Retinal pigment epithelial cell (primary cell): Measurements from ENCODE around the gene OR11H1.
"Not testable (repeated sequence)": the region's sequence is repeated elsewhere in the genome, so short reads cannot be mapped to it uniquely, and the experiment has no call there.

Source experiments
- DNase-seq: peaks from one replicate; pipeline ENCODE4 v3.0.0-alpha.2; 2010; ENCODE audit warnings: low read depth
- H3K4me3 ChIP-seq: 2 replicates; pipeline ENCODE4 v1.5.1; 2011; ENCODE audit warnings: mild to moderate bottlenecking, low read length, control low read depth, moderate library complexity

OR11H1 gene, protein sequence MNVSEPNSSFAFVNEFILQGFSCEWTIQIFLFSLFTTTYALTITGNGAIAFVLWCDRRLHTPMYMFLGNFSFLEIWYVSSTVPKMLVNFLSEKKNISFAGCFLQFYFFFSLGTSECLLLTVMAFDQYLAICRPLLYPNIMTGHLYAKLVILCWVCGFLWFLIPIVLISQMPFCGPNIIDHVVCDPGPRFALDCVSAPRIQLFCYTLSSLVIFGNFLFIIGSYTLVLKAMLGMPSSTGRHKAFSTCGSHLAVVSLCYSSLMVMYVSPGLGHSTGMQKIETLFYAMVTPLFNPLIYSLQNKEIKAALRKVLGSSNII

DNA sequence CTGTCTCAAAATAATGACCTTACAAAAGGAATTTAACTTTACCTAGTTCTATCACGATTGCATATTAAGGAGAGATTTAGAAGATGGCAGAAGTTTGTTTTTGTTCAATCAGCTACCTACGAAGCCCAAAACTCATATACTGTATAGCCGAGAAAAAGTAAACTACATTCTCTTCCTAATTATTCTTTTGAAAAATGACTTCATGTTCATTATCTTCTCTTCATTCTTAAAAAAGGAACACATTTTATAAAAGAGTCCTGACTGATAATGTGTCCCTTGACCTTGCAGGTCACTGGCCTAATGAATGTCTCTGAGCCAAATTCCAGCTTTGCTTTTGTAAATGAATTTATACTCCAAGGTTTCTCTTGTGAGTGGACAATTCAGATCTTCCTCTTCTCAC lies at the start of gene OR11H1:
Gene OR11H1, plus strand, starts transcription at position 301 of the 400 bp plus-strand sequence. Its CDS starts 0 bp downstream, at position 301.
- DNase-seq, H3K4me3 ChIP-seq: not testable (repeated sequence)

DNA sequence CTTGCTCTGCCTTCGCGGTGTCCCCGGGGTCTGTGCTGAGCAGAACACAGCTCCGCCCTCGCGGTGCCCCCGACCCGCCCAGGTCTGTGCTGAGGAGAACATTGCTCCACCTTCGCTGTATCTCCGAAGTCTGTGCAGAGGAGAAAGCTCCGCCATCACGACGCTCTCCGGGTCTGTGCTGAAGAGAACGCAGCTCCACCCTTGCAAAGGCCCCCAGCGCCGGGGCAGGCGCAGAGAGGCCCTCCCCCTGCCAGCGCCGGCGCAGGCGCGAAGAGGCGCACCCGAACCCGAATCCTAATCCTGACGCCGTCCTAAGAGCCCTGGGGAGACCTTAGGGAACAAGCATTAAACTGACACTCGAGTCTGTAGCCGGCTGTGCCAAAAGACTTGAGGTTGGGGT lies 18.0 kb upstream of the OR11H1 start:
- H3K4me3 ChIP-seq, DNase-seq: not testable (repeated sequence)

DNA sequence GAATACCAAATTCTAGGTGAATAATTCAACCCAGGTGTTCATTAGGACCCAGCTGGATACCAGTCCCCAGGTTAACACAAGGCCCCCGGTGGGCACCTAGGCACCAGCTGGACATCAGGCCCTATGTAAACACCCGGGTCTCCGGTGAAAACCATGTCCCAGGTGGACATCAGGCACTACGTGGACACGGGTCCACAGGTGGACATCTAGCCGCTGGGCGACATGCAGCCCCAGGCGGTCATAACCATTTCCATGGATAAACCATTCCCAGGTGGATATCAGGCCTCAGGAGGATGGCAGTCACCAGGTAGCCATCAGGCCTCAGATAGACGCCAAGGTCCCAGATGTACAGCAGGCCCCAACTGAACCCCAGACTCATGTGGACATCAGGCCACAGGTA lies 12.1 kb upstream of the OR11H1 start:
- DNase-seq = not testable (repeated sequence)

DNA sequence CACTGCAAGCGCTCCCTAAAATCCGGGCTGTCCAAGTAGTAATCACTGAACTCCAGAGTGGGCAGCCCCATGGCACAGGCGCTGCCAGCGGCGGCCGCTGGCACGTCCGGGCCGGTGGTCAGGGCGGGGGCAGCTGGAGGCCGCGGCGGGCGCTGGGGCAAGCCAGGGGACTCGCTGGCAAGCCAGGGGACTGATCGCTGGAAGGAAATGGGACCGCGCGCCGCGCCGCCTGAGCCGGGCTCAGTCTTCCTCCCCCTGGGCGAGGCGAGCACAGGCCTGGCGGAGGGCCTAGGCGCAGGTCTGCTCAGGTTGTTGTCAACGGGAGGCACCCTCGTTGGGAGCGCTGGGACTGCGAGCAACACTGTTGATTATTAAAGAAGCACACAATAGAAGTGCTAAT lies 25.8 kb downstream of the OR11H1 start:
- DNase-seq, H3K4me3 ChIP-seq: not testable (repeated sequence)

More for the DNA sequence above, 12.1 kb upstream of the OR11H1 start:
- H3K4me3 ChIP-seq = not testable (repeated sequence)

DNA sequence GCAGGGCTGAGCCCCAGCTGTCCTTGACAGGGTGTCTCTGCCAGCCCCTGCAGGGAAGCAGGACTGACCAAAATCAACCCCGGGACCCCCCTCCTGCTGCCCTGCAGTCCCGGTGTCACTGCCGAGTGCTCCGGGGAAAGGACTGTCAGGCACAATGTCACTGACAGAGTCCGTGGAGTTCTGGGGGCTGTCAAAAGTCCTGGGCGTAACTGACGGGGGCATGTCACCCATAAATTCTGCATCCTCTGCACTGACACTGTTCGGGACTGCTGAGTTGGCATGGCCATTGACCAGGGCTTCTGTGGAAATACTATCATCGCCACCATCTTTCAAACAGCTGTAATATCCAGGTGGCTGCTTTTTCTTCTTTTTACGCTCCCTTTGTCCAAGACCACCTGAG lies 35.5 kb downstream of the OR11H1 start:
- not testable (repeated sequence) for DNase-seq, H3K4me3 ChIP-seq

DNA sequence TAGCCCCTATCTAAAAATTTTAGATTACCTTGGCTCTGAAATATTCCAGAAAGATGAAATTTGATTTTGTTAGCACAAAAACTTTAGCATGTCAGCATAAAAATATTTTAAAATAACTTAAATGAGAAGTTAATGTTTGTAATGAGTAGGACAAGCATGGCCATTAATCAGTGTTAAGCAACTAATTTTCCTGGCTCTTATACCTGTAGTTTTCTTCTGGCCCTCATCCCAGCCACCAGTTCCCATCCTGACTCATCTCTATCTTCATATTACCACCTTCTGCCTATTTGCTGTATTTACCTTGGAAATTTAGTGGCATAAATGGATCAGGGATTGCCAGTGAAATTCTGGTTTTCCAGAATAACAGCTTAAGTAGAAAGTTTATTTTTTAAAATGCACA lies 37.1 kb downstream of the OR11H1 start:
- not testable (repeated sequence) for H3K4me3 ChIP-seq, DNase-seq
